Tibial artery (tissue), 4 donors: ENCODE data around the gene PNPLA5.
A peak's percentile ranks its signal among the peaks of the same experiment; 100 is the strongest.
"Not testable (repeated sequence)": the region's sequence is repeated elsewhere in the genome, so short reads cannot be mapped to it uniquely, and the experiment has no call there.

Experiments used
- DNase-seq, 2 donors: peaks; one replicate each; pipeline ENCODE4 v3.0.0-alpha.2; 2019
- H3K27ac ChIP-seq, 2 donors: fragments of 200-600 bp; sonication (generic) in 1 of 2; 1 replicate in 1 of 2; 2 replicates in 1 of 2; pipeline ENCODE4 v1.5.1; 2018 to 2019; ENCODE audit warnings: mild to moderate bottlenecking in 1 of 2
- H3K27me3 ChIP-seq, 2 donors: fragments of 200-600 bp; sonication (generic) in 1 of 2; one replicate each; pipeline versions ENCODE4 v1.5.1 to v1.6.0; 2016 to 2019
- H3K36me3 ChIP-seq, 3 donors: fragments of 200-600 bp; sonication (generic) in 2 of 3; one replicate each; pipeline ENCODE4 v1.5.1; 2016 to 2019; ENCODE audit warnings: mild to moderate bottlenecking in 2 of 3
- H3K4me1 ChIP-seq, 4 donors: fragments of 200-600 bp; sonication (generic) in 2 of 4; 1 replicate in 3 of 4; 2 replicates in 1 of 4; pipeline ENCODE4 v1.5.1; 2016 to 2019
- H3K4me3 ChIP-seq, 2 donors: fragments of 200-600 bp; sonication (generic) in 1 of 2; 1 replicate in 1 of 2; 2 replicates in 1 of 2; pipeline ENCODE4 v1.5.1; 2018 to 2019; ENCODE audit warnings: mild to moderate bottlenecking in 2 of 2
- H3K9me3 ChIP-seq, 3 donors: fragments of 200-600 bp; sonication (generic) in 1 of 3; one replicate each; pipeline ENCODE4 v1.5.1; 2016 to 2019
- CTCF ChIP-seq, 2 experiments: fragments of 200-600 bp in 1 of 2; fragments of 450-650 bp in 1 of 2; IDR thresholded peaks; one replicate each; pipeline ENCODE4 v1.5.1; 2017 to 2019; ENCODE audit warnings: antibody characterized with exemption in 2 of 2, mild to moderate bottlenecking in 1 of 2, moderate library complexity in 1 of 2
- intact Hi-C: fragments of 100-400 bp; cut with DNase I; formaldehyde crosslinking; loops from one replicate; pipeline ENCODE4 v1.15.0; 2023; ENCODE audit warnings: low total_unique reads

PNPLA5 gene

GRCh38 chr22:43910178-43910695 lies 18.4 kb upstream of the PNPLA5 start:
- intact Hi-C loops: no loop called here
- no peaks in the 10 kb centered on the region for H3K9me3 ChIP-seq

GRCh38 chr22:43909708-43910107 lies 17.9 kb upstream of the PNPLA5 start:
- peaks cover 0 to 40% of the 10 kb centered on the region in 2 donors for H3K27me3 ChIP-seq
- intact Hi-C loops: no loop called here
- no peak for TF ChIP-seq CTCF (IDR thresholded peaks at IDR 0.05)

More at GRCh38 chr22:43910178-43910695, 18.4 kb upstream of the PNPLA5 start:
- no peaks in the 10 kb centered on the region for H3K36me3 ChIP-seq
- no peak for DNase-seq
- H3K4me1 ChIP-seq: no peaks in the 10 kb centered on the region
- no peak overlapping the region for H3K27ac ChIP-seq
- peaks cover 0 to 38% of the 10 kb centered on the region in 2 donors for H3K27me3 ChIP-seq
- H3K4me3 ChIP-seq: no peak overlapping the region
- no peak for TF ChIP-seq CTCF (IDR thresholded peaks at IDR 0.05)

GRCh38 chr22:43905681-43906080 lies 13.9 kb upstream of the PNPLA5 start:
- Histone ChIP-seq H3K27me3 (peaks cover 0 to 55% of the 10 kb centered on the region in 2 donors), H3K9me3 (no peaks in the 10 kb centered on the region), H3K27ac (no peak overlapping the region), H3K4me1 (no peaks in the 10 kb centered on the region), H3K4me3 (no peak overlapping the region), H3K36me3 (no peaks in the 10 kb centered on the region)
- DNase-seq: no peak
- TF ChIP-seq CTCF (IDR thresholded peaks at IDR 0.05): no peak
- intact Hi-C loops: no loop called here

More at GRCh38 chr22:43909708-43910107, 17.9 kb upstream of the PNPLA5 start:
- Histone ChIP-seq H3K9me3 (no peaks in the 10 kb centered on the region), H3K27ac (no peak overlapping the region), H3K4me1 (no peaks in the 10 kb centered on the region), H3K4me3 (no peak overlapping the region), H3K36me3 (no peaks in the 10 kb centered on the region)
- DNase-seq: no peak

- peak in 1 of 2 experiments; percentile 12 for TF ChIP-seq CTCF (IDR thresholded peaks at IDR 0.05)
- H3K9me3 ChIP-seq, H3K4me3 ChIP-seq, H3K4me1 ChIP-seq, H3K27ac ChIP-seq, intact Hi-C loops, H3K36me3 ChIP-seq: not testable (repeated sequence)
- peak in 1 of 2 donors; percentile 72 for DNase-seq
- H3K27me3 ChIP-seq: peaks cover 0 to 53% of the 10 kb centered on the region in 2 donors
Observed at GRCh38 chr22:43904412-43904811, 12.6 kb upstream of the PNPLA5 start.

GRCh38 chr22:43903033-43903432 lies 11.2 kb upstream of the PNPLA5 start:
- peaks cover 0 to 45% of the 10 kb centered on the region in 2 donors for H3K27me3 ChIP-seq
- intact Hi-C loops, H3K4me3 ChIP-seq: not testable (repeated sequence)

GRCh38 chr22:43901976-43902643 lies 10.3 kb upstream of the PNPLA5 start:
- no peaks in the 10 kb centered on the region for H3K4me1 ChIP-seq
- intact Hi-C loops: no loop called here
- H3K27me3 ChIP-seq: peaks cover 0 to 37% of the 10 kb centered on the region in 2 donors
- H3K4me3 ChIP-seq: no peak overlapping the region
- no peaks in the 10 kb centered on the region for H3K36me3 ChIP-seq
- H3K27ac ChIP-seq: no peak overlapping the region
- no peak for DNase-seq
- H3K9me3 ChIP-seq: no peaks in the 10 kb centered on the region
- no peak for TF ChIP-seq CTCF (IDR thresholded peaks at IDR 0.05)

More at GRCh38 chr22:43903033-43903432, 11.2 kb upstream of the PNPLA5 start:
- not testable (repeated sequence) for H3K9me3 ChIP-seq, H3K27ac ChIP-seq, H3K36me3 ChIP-seq, DNase-seq, H3K4me1 ChIP-seq
